SK-N-SH (cell line): ENCODE measurements around the gene HOXB6. TPM values are rescaled to one million over a fixed set of nuclear protein-coding genes. Genes with fewer than 3 reads are reported as not detected.

Source experiments
- CTCF ChIA-PET: fragments of 300-600, 350-600 bp; formaldehyde crosslinking; extraction: SDS; loops from one replicate; lab custom pipeline; 2021; lab: Yijun Ruan, JAX
- POLR2A ChIA-PET: fragments of 350-600 bp; sonication (Branson Sonifier 250); formaldehyde crosslinking; extraction: SDS; loops from one replicate; lab custom pipeline; 2020; ENCODE audit warnings: antibody characterized with exemption, inconsistent platforms; lab: Yijun Ruan, JAX
- DNase-seq: peaks from one replicate; pipeline ENCODE4 v3.0.0; 2012
- H2AFZ ChIP-seq: fragments of 200-600 bp; sonication (generic); 2 replicates; pipeline ENCODE4 v1.8.1; 2016; ENCODE audit warnings: antibody characterized with exemption, mild to moderate bottlenecking, low read depth
- H3F3A ChIP-seq: fragments of 200-600 bp; sonication (generic); replicated peaks from 2 replicates; pipeline ENCODE3; 2016; ENCODE audit warnings: antibody characterized with exemption, mild to moderate bottlenecking; ENCODE audit not compliant: insufficient read depth
- H3K27ac ChIP-seq, 2 experiments: fragments of 200-500 bp in 1 of 2; fragments of 200-600 bp in 1 of 2; sonication (Bioruptor generic) in 1 of 2; sonication (generic), shearing (Covaris generic) in 1 of 2; 2 replicates each; pipeline versions ENCODE4 v1.5.1 to v1.6.1; 2014 to 2016; ENCODE audit warnings: low read depth in 2 of 2, inconsistent platforms in 1 of 2, low read length in 1 of 2, mild to moderate bottlenecking in 1 of 2, mixed read lengths in 1 of 2
- H3K27me3 ChIP-seq: fragments of 200-600 bp; sonication (generic), shearing (Covaris generic); 2 replicates; pipeline ENCODE4 v1.6.1; 2016; ENCODE audit warnings: mixed run types; ENCODE audit not compliant: insufficient read depth
- H3K36me3 ChIP-seq, 2 experiments: fragments of 200-500 bp in 1 of 2; fragments of 200-600 bp in 1 of 2; sonication (Bioruptor generic) in 1 of 2; sonication (generic) in 1 of 2; replicated peaks in 1 of 2; 2 replicates each; pipeline versions ENCODE3 to v1.5.1; 2014 to 2016; ENCODE audit warnings: low read length in 1 of 2, mild to moderate bottlenecking in 1 of 2; ENCODE audit not compliant: insufficient read depth in 2 of 2, control insufficient read depth in 1 of 2
- H3K4me1 ChIP-seq, 2 experiments: fragments of 200-500 bp in 1 of 2; fragments of 200-600 bp in 1 of 2; sonication (Bioruptor generic) in 1 of 2; sonication (generic), shearing (Covaris generic) in 1 of 2; 2 replicates each; pipeline versions ENCODE4 v1.5.1 to v1.6.1; 2014 to 2016; ENCODE audit warnings: low read depth in 1 of 2, low read length in 1 of 2, mixed run types in 1 of 2; ENCODE audit not compliant: insufficient read depth in 2 of 2, control insufficient read depth in 1 of 2
- H3K4me2 ChIP-seq: fragments of 200-600 bp; sonication (generic), shearing (Covaris generic); 2 replicates; pipeline ENCODE4 v1.6.1; 2017; ENCODE audit warnings: mixed run types
- H3K4me3 ChIP-seq, 2 experiments: fragments of 200-500 bp in 1 of 2; fragments of 200-600 bp in 1 of 2; sonication (Bioruptor generic) in 1 of 2; sonication (generic), shearing (Covaris generic) in 1 of 2; 2 replicates each; pipeline versions ENCODE4 v1.5.1 to v1.8.1; 2014 to 2016; ENCODE audit warnings: low read depth in 2 of 2, inconsistent platforms in 1 of 2, low read length in 1 of 2, mild to moderate bottlenecking in 1 of 2, mixed read lengths in 1 of 2, moderate library complexity in 1 of 2
- H3K79me2 ChIP-seq: fragments of 200-600 bp; sonication (generic); 2 replicates; pipeline ENCODE4 v1.8.1; 2017; ENCODE audit warnings: mild to moderate bottlenecking; ENCODE audit not compliant: insufficient read depth
- H3K9ac ChIP-seq: fragments of 200-600 bp; sonication (generic); 2 replicates; pipeline ENCODE4 v1.6.1; 2017; ENCODE audit warnings: mixed run types
- H3K9me2 ChIP-seq: fragments of 200-600 bp; sonication (generic); 2 replicates; pipeline ENCODE4 v1.6.1; 2017; ENCODE audit warnings: mixed run types
- H3K9me3 ChIP-seq: fragments of 200-600 bp; sonication (generic); 2 replicates; pipeline ENCODE4 v1.6.1; 2017; ENCODE audit warnings: mixed run types, mild to moderate bottlenecking, moderate library complexity
- H4K20me1 ChIP-seq: fragments of 200-600 bp; sonication (generic); 2 replicates; pipeline ENCODE4 v1.6.1; 2017; ENCODE audit warnings: mild to moderate bottlenecking, mixed run types; ENCODE audit not compliant: insufficient read depth
- ELF1 ChIP-seq: IDR thresholded peaks from 2 replicates; pipeline ENCODE4 v1.4.0; 2012
- EP300 ChIP-seq, 2 experiments: IDR thresholded peaks; 2 replicates each; pipeline versions ENCODE4 v1.4.0 to v1.6.1; 2012; ENCODE audit warnings: borderline replicate concordance in 1 of 2, low read depth in 1 of 2, low read length in 1 of 2
- FOXJ3 ChIP-seq: sonication (generic); formaldehyde crosslinking; IDR thresholded peaks from 2 replicates; pipeline ENCODE4 v1.5.1; 2020; ENCODE audit warnings: mild to moderate bottlenecking, missing genetic modification reagents
- GABPA ChIP-seq: IDR thresholded peaks from 2 replicates; pipeline ENCODE4 v1.4.0; 2012; ENCODE audit warnings: low read depth, mild to moderate bottlenecking
- GATA2 ChIP-seq: sonication (generic); formaldehyde crosslinking; IDR thresholded peaks from 2 replicates; pipeline ENCODE4 v1.5.0; 2020; ENCODE audit warnings: mild to moderate bottlenecking, missing genetic modification reagents
- JUND ChIP-seq: IDR thresholded peaks from 2 replicates; pipeline ENCODE4 v1.4.0; 2012
- MEF2A ChIP-seq: IDR thresholded peaks from 2 replicates; pipeline ENCODE4 v1.4.0; 2012; ENCODE audit warnings: low read depth, borderline replicate concordance
- POLR2AphosphoS5 ChIP-seq: IDR thresholded peaks from 2 replicates; pipeline ENCODE4 v1.6.1; 2012; ENCODE audit warnings: low read depth, low read length
- RFX5 ChIP-seq: IDR thresholded peaks from 2 replicates; pipeline ENCODE4 v1.6.1; 2012; ENCODE audit warnings: mild to moderate bottlenecking, improper control_type of control experiment, low read length
- TAF1 ChIP-seq: IDR thresholded peaks from 2 replicates; pipeline ENCODE4 v1.6.1; 2012; ENCODE audit warnings: low read depth, mild to moderate bottlenecking, low read length, moderate library complexity, borderline replicate concordance
- USF1 ChIP-seq: IDR thresholded peaks from 2 replicates; pipeline ENCODE4 v1.4.0; 2012; ENCODE audit warnings: low read depth, borderline replicate concordance
- YY1 ChIP-seq: IDR thresholded peaks from 2 replicates; pipeline ENCODE4 v1.4.0; 2012; ENCODE audit warnings: low read depth, mild to moderate bottlenecking
- WGBS: methylation state at CpG from one replicate; pipeline ENCODE4 v1.1.6; 2017; ENCODE audit warnings: low lambda C conversion rate; 5-methylcytosine and 5-hydroxymethylcytosine counted together
- polyA plus RNA-seq, 3 experiments: library from polyadenylated mRNA; depleted of rRNA; stranded (reverse); fragments of >200 nt; gene quantifications; 2 replicates each; pipeline ENCODE4 v1.2.3, GENCODE V29; 2012

HOXB6 gene
- polyA plus RNA-seq, 1 of the 3 experiments (the other 2 are of a cell fraction): not detected

DNA sequence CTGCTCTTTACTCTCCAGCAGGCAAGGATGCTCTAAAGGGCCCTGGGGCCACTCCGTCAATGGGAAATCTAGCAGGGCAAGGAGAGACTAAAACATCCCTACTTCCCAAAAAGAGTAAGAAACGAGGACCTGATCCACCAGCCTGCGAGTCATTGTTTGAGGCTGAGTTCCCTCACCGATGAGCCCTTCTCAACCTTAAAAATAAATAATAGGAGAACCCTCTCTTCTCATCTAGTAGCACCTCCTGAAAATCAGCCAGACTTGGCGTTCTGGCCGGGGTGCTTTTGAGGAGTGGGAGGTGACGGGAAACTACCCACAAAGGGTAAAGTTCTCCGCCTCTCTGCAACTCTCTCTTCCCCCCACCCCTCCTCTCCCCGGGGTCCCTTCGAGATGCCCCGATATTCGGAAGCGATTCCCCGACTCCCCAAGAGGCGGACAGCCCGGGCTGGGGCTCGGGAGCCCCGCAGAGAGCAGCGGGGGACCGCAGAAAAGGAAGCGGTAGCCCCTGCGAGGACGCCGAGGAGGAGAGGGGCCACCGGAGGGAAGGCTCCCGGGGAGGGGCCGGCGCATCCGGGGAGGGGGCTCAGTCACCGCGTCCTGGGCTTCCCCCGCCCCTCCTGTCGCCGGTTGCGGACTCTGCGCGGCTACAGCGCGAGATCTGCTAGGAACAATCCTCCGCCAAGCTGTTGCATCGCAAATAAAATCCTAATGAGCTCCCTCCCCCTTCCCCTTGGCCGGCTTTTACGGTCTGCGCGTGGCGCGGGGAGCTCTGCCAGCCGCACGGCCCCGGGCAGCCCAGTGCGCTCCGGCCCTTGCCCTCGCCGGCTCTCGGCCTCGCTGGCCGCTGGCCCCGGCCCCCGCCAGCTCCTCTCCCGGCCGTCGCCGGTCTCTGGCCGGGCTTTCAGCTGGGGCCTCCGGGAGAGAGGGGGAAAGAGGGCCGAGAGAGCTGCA is 20.0 kb upstream of the HOXB6 start:
- H3K36me3 ChIP-seq: no peaks in the 10 kb centered on the region
- peaks cover 98% of the 10 kb centered on the region for H3K27me3 ChIP-seq
- H3K27ac ChIP-seq: no peak overlapping the region
- H4K20me1 ChIP-seq: peaks cover 3% of the 10 kb centered on the region; the same call in 1 of the 2 replicates
- TF ChIP-seq GATA2 (CRISPR knock-in tag) (no peak), GABPA (no peak), POLR2AphosphoS5 (no peak), JUND (no peak)
- POLR2A ChIA-PET: no interaction called here
- no peak overlapping the region for H2AFZ ChIP-seq
- H3F3A ChIP-seq: no peaks in the 10 kb centered on the region
- CTCF ChIA-PET: interaction anchor here (0.8 to 7.6 kb wide), 13 partner anchors 11 to 476 kb away, joined by 3 to 50 read pairs (median 5); no protein-coding TSS in a partner anchor
- H3K9ac ChIP-seq: no peak overlapping the region
- no peaks in the 10 kb centered on the region for H3K79me2 ChIP-seq
- H3K9me2 ChIP-seq: no peaks in the 10 kb centered on the region
- H3K4me1 ChIP-seq: no peaks in the 10 kb centered on the region
- H3K4me2 ChIP-seq: peak overlapping the region; percentile 70; the same call in 1 of the 2 replicates
- peak; percentile 73 for DNase-seq
- WGBS: 2% methylated on average over 43 of the region's 66 CpGs
- H3K4me3 ChIP-seq: no peak overlapping the region
- no peaks in the 10 kb centered on the region for H3K9me3 ChIP-seq

DNA sequence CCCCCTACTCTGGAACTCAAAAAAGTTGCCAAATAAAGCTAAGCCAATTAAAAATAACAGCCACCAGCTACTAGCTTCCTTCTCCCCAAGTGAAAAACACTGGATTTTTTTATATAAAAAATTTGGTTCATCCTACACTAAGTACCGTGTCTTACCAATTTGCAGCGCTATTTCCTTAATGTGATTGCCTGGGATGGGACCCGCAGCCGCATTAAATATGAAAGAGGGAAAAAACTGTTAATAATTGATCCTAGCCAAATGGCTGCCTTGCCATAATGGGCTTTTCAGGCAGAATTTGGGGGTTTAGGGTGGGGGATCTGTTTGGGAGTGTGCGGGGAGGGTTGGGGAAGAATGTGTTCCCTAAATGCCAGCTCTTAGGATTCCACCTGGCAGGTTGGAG is 19.3 kb upstream of the HOXB6 start:
- Histone ChIP-seq H3K4me3 (no peak overlapping the region), H3K27me3 (peaks cover 98% of the 10 kb centered on the region), H3K9me3 (no peaks in the 10 kb centered on the region), H3K9me2 (no peaks in the 10 kb centered on the region), H3K4me1 (no peaks in the 10 kb centered on the region), H3K79me2 (no peaks in the 10 kb centered on the region), H3K27ac (no peak overlapping the region), H4K20me1 (peaks cover 3% of the 10 kb centered on the region; the same call in 1 of the 2 replicates), H3K9ac (no peak overlapping the region), H3K4me2 (no peak overlapping the region), H3F3A (no peaks in the 10 kb centered on the region), H3K36me3 (no peaks in the 10 kb centered on the region), H2AFZ (no peak overlapping the region)
- ChIA-PET POLR2A (no interaction called here), CTCF (interaction anchor here (0.9 to 7.6 kb wide), 9 partner anchors 11 to 475 kb away, joined by 3 to 50 read pairs (median 7); no protein-coding TSS in a partner anchor)
- no peak for DNase-seq
- TF ChIP-seq RFX5 (no peak), ELF1 (no peak), MEF2A (no peak), EP300 (IDR thresholded peaks at IDR 0.05; ENCODE audit: borderline replicate concordance in 1 of 2, low read depth in 1 of 2, low read length in 1 of 2) (no peak), YY1 (no peak), USF1 (no peak), GABPA (no peak), FOXJ3 (CRISPR knock-in tag) (no peak), TAF1 (no peak)
- WGBS: 24% methylated on average over 5 of the region's 5 CpGs
